ENCODE data around the gene AUTS2.

DNA sequence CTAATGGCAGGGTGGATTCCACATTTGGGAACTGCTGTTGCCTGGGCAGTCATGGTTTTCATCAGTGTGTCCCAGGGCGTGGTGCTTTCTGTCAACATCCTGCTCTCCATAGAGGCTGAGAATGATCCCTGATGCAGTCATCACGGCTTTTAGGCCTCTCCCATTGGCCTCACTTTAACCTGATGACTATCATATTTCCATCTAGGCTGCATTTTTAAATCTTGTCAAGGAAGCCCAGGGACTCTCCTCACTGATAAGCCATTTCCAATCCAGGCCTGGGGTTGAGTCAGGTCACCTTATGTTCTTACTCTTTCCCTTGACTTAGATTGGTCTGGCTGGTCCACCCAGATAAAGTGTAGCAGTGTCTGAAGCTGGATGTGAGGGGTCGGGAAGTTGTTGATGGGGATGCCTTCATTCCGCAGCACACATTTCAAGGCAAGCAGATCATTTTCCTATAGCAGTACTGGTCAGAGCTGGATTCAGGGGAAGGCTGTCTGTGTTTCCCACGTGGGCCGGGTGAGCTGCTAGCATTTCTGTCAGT is 177.0 kb downstream of the AUTS2 start:
- TF ChIP-seq BACH1 (IDR thresholded peaks at IDR 0.05; ENCODE audit: borderline replicate concordance) = no peak
- TF ChIP-seq, protein P1, sequence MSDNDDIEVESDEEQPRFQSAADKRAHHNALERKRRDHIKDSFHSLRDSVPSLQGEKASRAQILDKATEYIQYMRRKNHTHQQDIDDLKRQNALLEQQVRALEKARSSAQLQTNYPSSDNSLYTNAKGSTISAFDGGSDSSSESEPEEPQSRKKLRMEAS (IDR thresholded peaks at IDR 0.05; ENCODE audit: low read depth, low read length) = no peak
- no peak for TF ChIP-seq MYC (IDR thresholded peaks at IDR 0.05; ENCODE audit: insufficient read depth, insufficient read length, insufficient replicate concordance, low read length, severe bottlenecking)
- TF ChIP-seq YY1 (IDR thresholded peaks at IDR 0.05; ENCODE audit: low read depth, low read length) = no peak
- TF ChIP-seq, protein P2, sequence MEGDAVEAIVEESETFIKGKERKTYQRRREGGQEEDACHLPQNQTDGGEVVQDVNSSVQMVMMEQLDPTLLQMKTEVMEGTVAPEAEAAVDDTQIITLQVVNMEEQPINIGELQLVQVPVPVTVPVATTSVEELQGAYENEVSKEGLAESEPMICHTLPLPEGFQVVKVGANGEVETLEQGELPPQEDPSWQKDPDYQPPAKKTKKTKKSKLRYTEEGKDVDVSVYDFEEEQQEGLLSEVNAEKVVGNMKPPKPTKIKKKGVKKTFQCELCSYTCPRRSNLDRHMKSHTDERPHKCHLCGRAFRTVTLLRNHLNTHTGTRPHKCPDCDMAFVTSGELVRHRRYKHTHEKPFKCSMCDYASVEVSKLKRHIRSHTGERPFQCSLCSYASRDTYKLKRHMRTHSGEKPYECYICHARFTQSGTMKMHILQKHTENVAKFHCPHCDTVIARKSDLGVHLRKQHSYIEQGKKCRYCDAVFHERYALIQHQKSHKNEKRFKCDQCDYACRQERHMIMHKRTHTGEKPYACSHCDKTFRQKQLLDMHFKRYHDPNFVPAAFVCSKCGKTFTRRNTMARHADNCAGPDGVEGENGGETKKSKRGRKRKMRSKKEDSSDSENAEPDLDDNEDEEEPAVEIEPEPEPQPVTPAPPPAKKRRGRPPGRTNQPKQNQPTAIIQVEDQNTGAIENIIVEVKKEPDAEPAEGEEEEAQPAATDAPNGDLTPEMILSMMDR (IDR thresholded peaks at IDR 0.05 in 2 of 3, conservative IDR thresholded peaks at IDR 0.05 in 1 of 3; ENCODE audit: control insufficient read depth in 2 of 3, extremely low read depth in 1 of 3, insufficient read depth in 1 of 3, low read depth in 3 of 3, low read length in 3 of 3) = no peak
- TF ChIP-seq RFX5 (IDR thresholded peaks at IDR 0.05; ENCODE audit: low read depth, low read length) = no peak
- no peak for TF ChIP-seq POLR2A (IDR thresholded peaks at IDR 0.05; ENCODE audit: low read depth, low read length)
- TF ChIP-seq POLR2AphosphoS2 (IDR thresholded peaks at IDR 0.05; ENCODE audit: low read depth, low read length) = no peak
- TF ChIP-seq CHD2 (IDR thresholded peaks at IDR 0.05; ENCODE audit: borderline replicate concordance, low read depth, low read length) = no peak
- no peak for TF ChIP-seq TCF7 (IDR thresholded peaks at IDR 0.05; ENCODE audit: borderline replicate concordance)
- TF ChIP-seq HCFC1 (IDR thresholded peaks at IDR 0.05; ENCODE audit: low read length) = no peak

Measured in GM12878 (cell line).